ENCODE measurements around the gene ELMO3.

ELMO3 gene

GRCh38 chr16:67163999-67164558 lies 34.9 kb upstream of the ELMO3 start:
- no peak for TF ChIP-seq PAX5 (IDR thresholded peaks at IDR 0.05; ENCODE audit: insufficient read depth, low read length, severe bottlenecking)
- no peak for TF ChIP-seq SPI1 (IDR thresholded peaks at IDR 0.05; ENCODE audit: low read depth, low read length)
- no peak for TF ChIP-seq POLR2A (IDR thresholded peaks at IDR 0.05; ENCODE audit: low read depth, low read length)
- TF ChIP-seq POU2F2 (IDR thresholded peaks at IDR 0.05; ENCODE audit: low read depth, low read length) = no peak
- TF ChIP-seq POLR2AphosphoS5 (IDR thresholded peaks at IDR 0.05; ENCODE audit: low read depth, low read length) = no peak
- TF ChIP-seq TAF1 (IDR thresholded peaks at IDR 0.05; ENCODE audit: low read depth, low read length) = no peak
- DNase-seq (ENCODE audit: insufficient read length, low spot score) (no peak), FAIRE-seq (no peak)

GRCh38 chr16:67164599-67165061 lies 34.3 kb upstream of the ELMO3 start, which contains the start of gene HSF4:
HSF4 (plus strand) TSS chr16:67164745; CDS start chr16:67164812, 67 bp downstream.
- TF ChIP-seq POLR2A (IDR thresholded peaks at IDR 0.05; ENCODE audit: low read depth, low read length) (no peak), POU2F2 (IDR thresholded peaks at IDR 0.05; ENCODE audit: low read depth, low read length) (no peak), PAX5 (IDR thresholded peaks at IDR 0.05; ENCODE audit: insufficient read depth, low read length, severe bottlenecking) (no peak), POLR2AphosphoS5 (IDR thresholded peaks at IDR 0.05; ENCODE audit: low read depth, low read length) (no peak), SPI1 (IDR thresholded peaks at IDR 0.05; ENCODE audit: low read depth, low read length) (no peak), TAF1 (IDR thresholded peaks at IDR 0.05; ENCODE audit: low read depth, low read length) (no peak)
- FAIRE-seq (peak; percentile 20), DNase-seq (ENCODE audit: insufficient read length, low spot score) (no peak)

DNA sequence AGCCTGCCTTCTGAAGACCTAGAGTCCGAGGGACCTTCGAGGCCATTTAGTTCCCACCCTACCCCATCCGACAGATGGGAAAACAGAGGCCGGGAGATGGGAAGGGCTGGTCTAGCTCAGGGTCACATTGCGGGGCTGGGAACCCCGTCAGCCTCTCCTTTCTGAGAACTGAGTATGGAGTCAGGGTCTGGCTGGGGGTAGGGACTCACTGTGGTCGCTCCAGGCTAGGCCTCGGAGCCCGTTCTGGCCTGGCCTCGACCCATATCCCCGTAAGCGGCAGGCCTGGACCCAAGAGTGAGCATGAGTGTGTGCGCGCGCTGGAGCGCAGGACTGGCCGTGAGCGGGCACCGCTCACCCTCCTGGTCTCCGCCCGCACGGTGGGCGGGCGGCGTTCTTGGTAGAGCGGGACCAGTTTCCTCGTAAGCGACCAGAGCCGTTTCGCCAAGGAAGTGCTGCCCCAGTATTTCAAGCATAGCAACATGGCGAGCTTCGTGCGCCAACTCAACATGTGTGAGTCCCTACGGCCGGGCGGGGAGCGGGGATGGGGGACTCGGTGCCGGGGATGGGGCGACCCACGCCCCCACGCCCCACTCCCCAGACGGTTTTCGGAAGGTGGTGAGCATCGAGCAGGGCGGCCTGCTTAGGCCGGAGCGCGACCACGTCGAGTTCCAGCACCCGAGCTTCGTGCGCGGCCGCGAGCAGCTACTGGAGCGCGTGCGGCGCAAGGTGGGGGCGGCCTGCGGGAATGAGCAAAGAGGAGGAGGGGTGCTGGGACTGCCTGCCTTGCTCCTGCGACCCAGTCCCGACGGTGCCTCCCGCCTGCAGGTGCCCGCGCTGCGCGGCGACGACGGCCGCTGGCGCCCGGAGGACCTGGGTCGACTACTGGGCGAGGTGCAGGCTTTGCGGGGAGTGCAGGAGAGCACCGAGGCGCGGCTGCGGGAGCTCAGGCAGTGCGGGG lies 33.5 kb upstream of the ELMO3 start:
- TF ChIP-seq SPI1 (IDR thresholded peaks at IDR 0.05; ENCODE audit: low read depth, low read length) = no peak
- TF ChIP-seq PAX5 (IDR thresholded peaks at IDR 0.05; ENCODE audit: insufficient read depth, low read length, severe bottlenecking) = no peak
- no peak for TF ChIP-seq POLR2A (IDR thresholded peaks at IDR 0.05; ENCODE audit: low read depth, low read length)
- no peak for TF ChIP-seq POLR2AphosphoS5 (IDR thresholded peaks at IDR 0.05; ENCODE audit: low read depth, low read length)
- no peak for TF ChIP-seq POU2F2 (IDR thresholded peaks at IDR 0.05; ENCODE audit: low read depth, low read length)
- TF ChIP-seq TAF1 (IDR thresholded peaks at IDR 0.05; ENCODE audit: low read depth, low read length) = no peak
- DNase-seq (ENCODE audit: insufficient read length, low spot score) = no peak
- FAIRE-seq = peak; percentile 57

DNA sequence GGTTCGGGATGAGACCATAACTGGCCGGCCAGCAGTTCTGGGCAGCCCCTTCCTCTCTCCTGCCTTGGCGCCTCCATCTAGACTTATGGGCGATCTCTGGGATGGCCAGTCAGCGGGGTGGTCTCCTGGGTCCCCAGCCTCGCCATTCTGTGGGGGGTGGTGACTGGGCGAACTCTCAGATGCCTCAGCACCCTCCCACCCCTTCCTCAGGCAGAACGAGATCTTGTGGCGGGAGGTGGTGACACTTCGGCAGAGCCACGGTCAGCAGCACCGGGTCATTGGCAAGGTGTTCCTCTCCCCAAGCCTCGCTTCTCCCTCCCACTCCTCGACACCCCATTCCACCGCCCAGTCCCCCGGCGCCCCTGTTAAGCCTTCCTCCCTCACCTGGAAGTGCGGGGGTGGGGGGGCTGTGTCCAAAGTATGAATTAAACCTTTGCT lies 32.8 kb upstream of the ELMO3 start:
- DNase-seq (ENCODE audit: insufficient read length, low spot score) (no peak), FAIRE-seq (no peak)
- TF ChIP-seq POLR2AphosphoS5 (IDR thresholded peaks at IDR 0.05; ENCODE audit: low read depth, low read length) (no peak), PAX5 (IDR thresholded peaks at IDR 0.05; ENCODE audit: insufficient read depth, low read length, severe bottlenecking) (no peak), POLR2A (IDR thresholded peaks at IDR 0.05; ENCODE audit: low read depth, low read length) (no peak), TAF1 (IDR thresholded peaks at IDR 0.05; ENCODE audit: low read depth, low read length) (no peak), POU2F2 (IDR thresholded peaks at IDR 0.05; ENCODE audit: low read depth, low read length) (no peak), SPI1 (IDR thresholded peaks at IDR 0.05; ENCODE audit: low read depth, low read length) (no peak)

- no peak for DNase-seq (ENCODE audit: insufficient read length, low spot score)
- FAIRE-seq = no peak
- TF ChIP-seq POLR2A (IDR thresholded peaks at IDR 0.05; ENCODE audit: low read depth, low read length) = no peak
- no peak for TF ChIP-seq POU2F2 (IDR thresholded peaks at IDR 0.05; ENCODE audit: low read depth, low read length)
- no peak for TF ChIP-seq PAX5 (IDR thresholded peaks at IDR 0.05; ENCODE audit: insufficient read depth, low read length, severe bottlenecking)
Observed at GRCh38 chr16:67166598-67167168, 32.2 kb upstream of the ELMO3 start.

GRCh38 chr16:67167588-67167987 lies 31.3 kb upstream of the ELMO3 start:
- no peak for FAIRE-seq
- DNase-seq (ENCODE audit: insufficient read length, low spot score) = no peak
- TF ChIP-seq POLR2AphosphoS5 (IDR thresholded peaks at IDR 0.05; ENCODE audit: low read depth, low read length) (no peak), SPI1 (IDR thresholded peaks at IDR 0.05; ENCODE audit: low read depth, low read length) (no peak), POU2F2 (IDR thresholded peaks at IDR 0.05; ENCODE audit: low read depth, low read length) (no peak), PAX5 (IDR thresholded peaks at IDR 0.05; ENCODE audit: insufficient read depth, low read length, severe bottlenecking) (no peak), POLR2A (IDR thresholded peaks at IDR 0.05; ENCODE audit: low read depth, low read length) (no peak), TAF1 (IDR thresholded peaks at IDR 0.05; ENCODE audit: low read depth, low read length) (no peak)

DNA sequence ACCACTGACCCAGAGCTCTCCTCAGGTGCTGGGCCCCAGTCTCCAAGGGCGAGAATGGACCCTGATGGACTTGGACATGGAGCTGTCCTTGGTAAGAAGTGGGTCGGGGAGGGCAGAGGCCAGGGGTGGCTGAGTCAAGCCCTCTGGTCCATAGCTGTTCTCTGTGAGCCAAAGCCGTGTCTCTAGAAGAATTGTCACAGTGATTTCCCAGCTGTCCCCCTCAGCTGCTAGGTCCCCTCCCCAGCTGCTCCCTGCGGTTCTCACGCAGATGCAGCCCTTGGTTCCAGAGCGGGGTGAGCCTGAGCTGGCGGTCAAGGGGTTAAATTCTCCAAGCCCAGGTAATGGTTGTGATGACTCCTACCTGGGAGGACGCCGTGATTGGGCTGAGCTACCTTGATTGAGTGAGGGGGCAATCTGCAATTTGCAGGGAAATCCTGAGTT lies 29.9 kb upstream of the ELMO3 start:
- DNase-seq (ENCODE audit: insufficient read length, low spot score) (no peak), FAIRE-seq (no peak)
- no peak for TF ChIP-seq TAF1 (IDR thresholded peaks at IDR 0.05; ENCODE audit: low read depth, low read length)

DNA sequence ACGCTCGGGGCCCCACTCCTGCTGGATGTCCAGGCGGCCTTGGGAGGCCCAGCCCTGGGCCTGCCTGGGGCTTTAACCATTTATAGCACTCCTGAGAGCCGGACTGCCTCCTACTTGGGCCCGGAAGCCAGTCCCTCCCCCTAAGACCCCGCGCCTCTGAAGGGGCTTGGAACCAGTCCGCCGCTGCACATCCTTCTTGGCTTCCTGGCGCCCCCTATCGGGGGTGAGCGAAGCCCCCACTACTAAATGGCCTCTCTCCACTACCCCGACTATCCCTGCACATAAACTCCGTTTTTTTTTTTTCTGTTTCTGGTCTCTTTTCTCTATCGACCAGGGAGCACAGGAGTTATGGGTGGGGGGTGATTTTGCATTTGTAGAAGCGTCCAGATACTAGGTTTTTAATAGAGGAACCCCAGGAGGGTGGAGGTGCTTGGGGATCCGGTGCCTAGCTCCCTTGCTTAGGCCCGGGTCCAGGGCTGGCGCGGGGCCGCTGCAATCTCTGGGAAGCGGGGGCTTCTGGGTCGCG lies 29.2 kb upstream of the ELMO3 start:
- no peak for FAIRE-seq
- no peak for TF ChIP-seq SPI1 (IDR thresholded peaks at IDR 0.05; ENCODE audit: low read depth, low read length)
- TF ChIP-seq TAF1 (IDR thresholded peaks at IDR 0.05; ENCODE audit: low read depth, low read length) = no peak
- no peak for TF ChIP-seq POLR2A (IDR thresholded peaks at IDR 0.05; ENCODE audit: low read depth, low read length)
- TF ChIP-seq POU2F2 (IDR thresholded peaks at IDR 0.05; ENCODE audit: low read depth, low read length) = no peak
- TF ChIP-seq POLR2AphosphoS5 (IDR thresholded peaks at IDR 0.05; ENCODE audit: low read depth, low read length) = no peak
- no peak for TF ChIP-seq PAX5 (IDR thresholded peaks at IDR 0.05; ENCODE audit: insufficient read depth, low read length, severe bottlenecking)
- no peak for DNase-seq (ENCODE audit: insufficient read length, low spot score)
